SK-N-SH treated with all-trans-retinoic acid at 6 μM for 48 hours (cell line): ENCODE results near the gene TMUB1.
A peak's percentile ranks its signal among the peaks of the same experiment; 100 is the strongest.

ENCODE experiments used
- ATAC-seq: fragments of 200-7000 bp; cut with Tn5 transposase; 3 replicates; pipeline ENCODE4 v1.9.1; 2020; ENCODE audit warnings: mild to moderate bottlenecking, moderate library complexity
- ARNTL ChIP-seq: fragments of 450-650 bp; formaldehyde crosslinking; IDR thresholded peaks from 2 replicates; pipeline ENCODE4 v1.5.0; 2020; ENCODE audit warnings: low read depth, mild to moderate bottlenecking, moderate library complexity, borderline replicate concordance
- BACH2 ChIP-seq: fragments of 250-450 bp; sonication (Bioruptor Pico); IDR thresholded peaks from 2 replicates; pipeline ENCODE4 v1.9.0; 2021; ENCODE audit warnings: mild to moderate bottlenecking, borderline replicate concordance
- CREB5 ChIP-seq: fragments of 250-450 bp; sonication (Bioruptor Pico); IDR thresholded peaks from 2 replicates; pipeline ENCODE4 v1.5.1; 2020; ENCODE audit warnings: low read depth, mild to moderate bottlenecking, moderate library complexity
- CSDC2 ChIP-seq: fragments of 250-450 bp; sonication (Bioruptor Pico); IDR thresholded peaks from 2 replicates; pipeline ENCODE4 v1.5.0; 2020; ENCODE audit warnings: mild to moderate bottlenecking, moderate library complexity
- ESRRG ChIP-seq: fragments of 250-450 bp; sonication (Bioruptor Pico); IDR thresholded peaks from 2 replicates; pipeline ENCODE4 v1.6.1; 2021; ENCODE audit warnings: mild to moderate bottlenecking
- GLIS3 ChIP-seq: fragments of 250-450 bp; sonication (Bioruptor Pico); IDR thresholded peaks from 2 replicates; pipeline ENCODE4 v1.5.0; 2020; ENCODE audit warnings: mild to moderate bottlenecking, moderate library complexity
- ISL1 ChIP-seq: fragments of 250-450 bp; sonication (Bioruptor Pico); IDR thresholded peaks from 2 replicates; pipeline ENCODE4 v2.1.2; 2022; ENCODE audit warnings: mild to moderate bottlenecking, moderate library complexity
- OSR1 ChIP-seq: fragments of 250-450 bp; sonication (Bioruptor Pico); IDR thresholded peaks from 2 replicates; pipeline ENCODE4 v1.8.0; 2022; ENCODE audit warnings: moderate library complexity, mild to moderate bottlenecking, inconsistent platforms
- PATZ1 ChIP-seq: fragments of 250-450 bp; sonication (Bioruptor Pico); IDR thresholded peaks from 2 replicates; pipeline ENCODE4 v1.8.0; 2020; ENCODE audit warnings: mild to moderate bottlenecking, moderate library complexity, borderline replicate concordance
- PPARA ChIP-seq: fragments of 250-450 bp; sonication (Bioruptor Pico); IDR thresholded peaks from 2 replicates; pipeline ENCODE4 v1.5.0; 2020; ENCODE audit warnings: mild to moderate bottlenecking, borderline replicate concordance
- RARB ChIP-seq: fragments of 250-450 bp; sonication (Bioruptor Pico); IDR thresholded peaks from 2 replicates; pipeline ENCODE4 v1.8.0; 2021; ENCODE audit warnings: mild to moderate bottlenecking, moderate library complexity
- TCF4 ChIP-seq: fragments of 250-450 bp; sonication (Bioruptor Pico); IDR thresholded peaks from 2 replicates; pipeline ENCODE4 v1.8.0; 2021; ENCODE audit warnings: mild to moderate bottlenecking, moderate library complexity, borderline replicate concordance
- TOX ChIP-seq: fragments of 250-450 bp; sonication (Bioruptor Pico); IDR thresholded peaks from 2 replicates; pipeline ENCODE4 v1.8.0; 2021; ENCODE audit warnings: mild to moderate bottlenecking, moderate library complexity, borderline replicate concordance
- TSHZ2 ChIP-seq: fragments of 250-450 bp; sonication (Bioruptor Pico); IDR thresholded peaks from 2 replicates; pipeline ENCODE4 v1.5.0; 2020; ENCODE audit warnings: mild to moderate bottlenecking, moderate library complexity
- ZC3H10 ChIP-seq: fragments of 250-450 bp; sonication (Bioruptor Pico); IDR thresholded peaks from 2 replicates; pipeline ENCODE4 v1.5.1; 2021; ENCODE audit warnings: mild to moderate bottlenecking, moderate library complexity
- ZFP3 ChIP-seq: fragments of 250-450 bp; sonication (Bioruptor Pico); IDR thresholded peaks from 2 replicates; pipeline ENCODE4 v1.5.0; 2020; ENCODE audit warnings: mild to moderate bottlenecking, moderate library complexity
- ZFP30 ChIP-seq: fragments of 450-650 bp; formaldehyde crosslinking; IDR thresholded peaks from 2 replicates; pipeline ENCODE4 v1.5.0; 2022; ENCODE audit warnings: mild to moderate bottlenecking, moderate library complexity
- ZNF565 ChIP-seq: fragments of 450-650 bp; formaldehyde crosslinking; conservative IDR thresholded peaks from 2 replicates; pipeline ENCODE4 v1.5.0; 2020; ENCODE audit warnings: low read depth, mild to moderate bottlenecking, moderate library complexity
- ZNF8 ChIP-seq: fragments of 450-650 bp; formaldehyde crosslinking; IDR thresholded peaks from 2 replicates; pipeline ENCODE4 v1.5.0; 2020; ENCODE audit warnings: mild to moderate bottlenecking, moderate library complexity
- TF ChIP-seq, protein P1 (sequence below): fragments of 250-450 bp; sonication (Bioruptor Pico); IDR thresholded peaks from 2 replicates; pipeline ENCODE4 v1.5.1; 2021; ENCODE audit warnings: mild to moderate bottlenecking, moderate library complexity
- TF ChIP-seq, protein P2 (sequence below): fragments of 250-450 bp; sonication (Bioruptor Pico); IDR thresholded peaks from 2 replicates; pipeline ENCODE4 v1.8.0; 2021; ENCODE audit warnings: low read depth, mild to moderate bottlenecking, moderate library complexity, borderline replicate concordance

The TMUB1 gene

DNA sequence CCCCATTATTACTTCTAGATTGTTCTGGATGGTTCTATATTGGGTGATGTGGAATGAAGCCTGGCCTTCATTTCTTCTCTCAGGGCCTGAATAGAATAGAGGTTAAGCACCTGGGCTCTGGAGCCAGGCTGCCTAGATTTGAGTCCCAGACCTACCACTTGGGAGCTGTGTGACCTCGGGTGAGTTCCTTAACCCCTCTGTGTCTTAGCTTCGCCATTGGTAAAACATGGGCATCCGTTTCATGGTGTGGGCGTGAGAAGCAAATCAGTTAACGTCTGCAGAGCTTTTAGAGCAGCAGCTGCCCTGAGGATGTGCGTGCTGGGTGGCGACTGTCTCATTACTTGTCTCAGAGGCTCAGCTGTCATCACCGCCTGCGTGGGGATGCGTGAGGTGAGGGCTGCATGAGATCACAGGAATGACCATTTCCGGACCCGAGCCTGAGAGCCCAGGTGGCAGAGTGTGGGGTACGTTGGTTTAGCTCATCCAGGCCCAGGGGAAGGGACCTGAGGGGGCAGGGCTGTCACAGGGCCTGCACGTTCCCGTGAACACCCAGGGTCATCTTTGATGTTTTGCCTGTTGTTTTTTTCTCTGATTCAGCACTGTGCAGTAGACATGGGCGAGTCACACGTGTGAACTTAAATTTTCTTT lies 12.7 kb upstream of the TMUB1 start (continued):
- no peak for TF ChIP-seq TOX (CRISPR knock-in tag)

DNA sequence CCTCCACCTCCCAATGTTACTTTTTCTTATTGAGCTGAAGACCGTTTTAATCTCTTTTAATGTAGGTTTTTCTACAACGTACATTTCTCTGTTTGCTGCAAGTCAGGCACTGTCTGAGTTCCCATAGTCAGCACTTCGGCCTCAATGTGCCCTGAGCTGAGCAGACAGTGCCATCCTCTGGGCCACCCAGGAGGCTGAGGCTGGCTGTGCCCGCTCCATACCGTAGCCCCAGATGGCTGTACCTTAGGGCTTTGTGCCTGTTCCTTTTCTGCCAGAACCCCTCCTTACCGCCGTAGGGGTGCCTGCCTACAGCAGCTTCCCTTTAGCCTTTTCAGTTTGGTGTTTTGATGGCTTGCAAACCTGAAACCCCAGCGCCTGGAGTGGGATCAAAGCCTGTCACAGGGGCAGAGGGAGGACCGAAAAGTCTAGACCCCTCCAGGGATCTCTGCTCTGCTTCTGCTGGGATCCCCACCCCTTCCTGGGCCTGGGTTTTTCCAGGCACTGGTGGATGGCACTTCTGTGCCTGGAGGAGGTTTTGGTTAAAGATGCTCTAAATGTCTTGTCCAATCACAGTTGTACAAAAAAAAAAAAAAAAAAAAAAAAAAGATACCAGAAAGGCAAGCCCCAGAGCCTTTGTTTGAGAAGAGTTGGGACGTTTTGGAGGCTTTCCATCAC lies 12.0 kb upstream of the TMUB1 start:
- ATAC-seq = peak; percentile 56
- no peak for TF ChIP-seq ZNF565 (CRISPR knock-in tag)
- TF ChIP-seq OSR1 (CRISPR knock-in tag) = no peak
- no peak for TF ChIP-seq PPARA (CRISPR knock-in tag)
- no peak for TF ChIP-seq ISL1 (CRISPR knock-in tag)
- no peak for TF ChIP-seq RARB (CRISPR knock-in tag)
- no peak for TF ChIP-seq BACH2 (CRISPR knock-in tag)
- TF ChIP-seq, protein P1, sequence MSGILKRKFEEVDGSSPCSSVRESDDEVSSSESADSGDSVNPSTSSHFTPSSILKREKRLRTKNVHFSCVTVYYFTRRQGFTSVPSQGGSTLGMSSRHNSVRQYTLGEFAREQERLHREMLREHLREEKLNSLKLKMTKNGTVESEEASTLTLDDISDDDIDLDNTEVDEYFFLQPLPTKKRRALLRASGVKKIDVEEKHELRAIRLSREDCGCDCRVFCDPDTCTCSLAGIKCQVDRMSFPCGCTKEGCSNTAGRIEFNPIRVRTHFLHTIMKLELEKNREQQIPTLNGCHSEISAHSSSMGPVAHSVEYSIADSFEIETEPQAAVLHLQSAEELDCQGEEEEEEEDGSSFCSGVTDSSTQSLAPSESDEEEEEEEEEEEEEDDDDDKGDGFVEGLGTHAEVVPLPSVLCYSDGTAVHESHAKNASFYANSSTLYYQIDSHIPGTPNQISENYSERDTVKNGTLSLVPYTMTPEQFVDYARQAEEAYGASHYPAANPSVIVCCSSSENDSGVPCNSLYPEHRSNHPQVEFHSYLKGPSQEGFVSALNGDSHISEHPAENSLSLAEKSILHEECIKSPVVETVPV (CRISPR knock-in tag) = no peak
- TF ChIP-seq, protein P2, sequence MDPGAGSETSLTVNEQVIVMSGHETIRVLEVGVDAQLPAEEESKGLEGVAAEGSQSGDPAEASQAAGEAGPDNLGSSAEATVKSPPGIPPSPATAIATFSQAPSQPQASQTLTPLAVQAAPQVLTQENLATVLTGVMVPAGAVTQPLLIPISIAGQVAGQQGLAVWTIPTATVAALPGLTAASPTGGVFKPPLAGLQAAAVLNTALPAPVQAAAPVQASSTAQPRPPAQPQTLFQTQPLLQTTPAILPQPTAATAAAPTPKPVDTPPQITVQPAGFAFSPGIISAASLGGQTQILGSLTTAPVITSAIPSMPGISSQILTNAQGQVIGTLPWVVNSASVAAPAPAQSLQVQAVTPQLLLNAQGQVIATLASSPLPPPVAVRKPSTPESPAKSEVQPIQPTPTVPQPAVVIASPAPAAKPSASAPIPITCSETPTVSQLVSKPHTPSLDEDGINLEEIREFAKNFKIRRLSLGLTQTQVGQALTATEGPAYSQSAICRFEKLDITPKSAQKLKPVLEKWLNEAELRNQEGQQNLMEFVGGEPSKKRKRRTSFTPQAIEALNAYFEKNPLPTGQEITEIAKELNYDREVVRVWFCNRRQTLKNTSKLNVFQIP (CRISPR knock-in tag) = no peak
- no peak for TF ChIP-seq GLIS3 (CRISPR knock-in tag)
- no peak for TF ChIP-seq ZC3H10 (CRISPR knock-in tag)
- TF ChIP-seq TOX (CRISPR knock-in tag) = no peak
- no peak for TF ChIP-seq PATZ1
- no peak for TF ChIP-seq ZFP30 (CRISPR knock-in tag)
- no peak for TF ChIP-seq TSHZ2 (CRISPR knock-in tag)
- no peak for TF ChIP-seq TCF4 (CRISPR knock-in tag)
- no peak for TF ChIP-seq ESRRG (CRISPR knock-in tag)
- TF ChIP-seq CSDC2 (CRISPR knock-in tag) = no peak
- TF ChIP-seq ARNTL (CRISPR knock-in tag) = no peak
- no peak for TF ChIP-seq ZNF8
- TF ChIP-seq CREB5 = no peak
- TF ChIP-seq, all 23 proteins: peak for 0

- ATAC-seq = no peak
- TF ChIP-seq ISL1 (CRISPR knock-in tag) (no peak), ESRRG (CRISPR knock-in tag) (no peak), ZFP3 (CRISPR knock-in tag) (no peak), TCF4 (CRISPR knock-in tag) (no peak), PPARA (CRISPR knock-in tag) (no peak), ZC3H10 (CRISPR knock-in tag) (no peak), ZNF565 (CRISPR knock-in tag) (no peak), TSHZ2 (CRISPR knock-in tag) (no peak), PATZ1 (no peak)
Measured at GRCh38 chr7:151094675-151095074, 11.4 kb upstream of the TMUB1 start.
